Activated B cell treated with CpG ODN at 0.5 μM for 24 hours (primary cell): ENCODE data around the gene RABGEF1. TPM values are rescaled to one million over a fixed set of nuclear protein-coding genes. Genes with fewer than 3 reads are reported as not detected.
"Not testable (repeated sequence)": the region's sequence is repeated elsewhere in the genome, so short reads cannot be mapped to it uniquely, and the experiment has no call there.

ENCODE experiments used
- ATAC-seq: fragments of 200-7000 bp; cut with Tn5 transposase; one replicate; pipeline ENCODE4 v1.10.0; 2021; ENCODE audit warnings: low read depth, mild to moderate bottlenecking, moderate library complexity
- CTCF ChIA-PET: fragments of 350-600 bp; sonication (Branson Sonifier 250); formaldehyde crosslinking; loops from one replicate; lab custom pipeline; 2021; ENCODE audit warnings: antibody characterized with exemption; lab: Charles Lee
- POLR2A ChIA-PET: fragments of 350-600 bp; sonication (Branson Sonifier 250); formaldehyde crosslinking; loops from one replicate; lab custom pipeline; 2021; ENCODE audit warnings: antibody characterized with exemption; lab: Charles Lee
- DNase-seq: peaks from one replicate; pipeline ENCODE4 v3.0.0; 2022
- H3K27ac Mint-ChIP-seq: one replicate; pipeline ENCODE4 v1.8.0; 2020; ENCODE audit warnings: mixed read lengths
- H3K27me3 Mint-ChIP-seq: one replicate; pipeline ENCODE4 v1.8.0; 2021; ENCODE audit warnings: mixed read lengths
- H3K36me3 Mint-ChIP-seq: one replicate; pipeline ENCODE4 v1.8.0; 2021; ENCODE audit warnings: low read depth, mixed read lengths
- H3K4me1 Mint-ChIP-seq: one replicate; pipeline ENCODE4 v1.8.0; 2021; ENCODE audit warnings: mixed read lengths
- H3K4me3 Mint-ChIP-seq: one replicate; pipeline ENCODE4 v1.8.0; 2020; ENCODE audit warnings: mild to moderate bottlenecking, mixed read lengths
- H3K9me3 Mint-ChIP-seq: one replicate; pipeline ENCODE4 v1.8.0; 2020; ENCODE audit warnings: mixed read lengths
- intact Hi-C: fragments of 100-400 bp; cut with micrococcal nuclease; formaldehyde crosslinking; loops from one replicate; pipeline ENCODE4 v1.15.1; 2024
- total RNA-seq: library from RNA; stranded (reverse); gene quantifications from 2 replicates; pipeline ENCODE4 v1.2.3, GENCODE V29; 2022
- TF ChIP-seq, protein P1 (sequence below): fragments of 200-600 bp; IDR thresholded peaks from one replicate; pipeline ENCODE4 v1.8.0; 2022; ENCODE audit warnings: antibody characterized with exemption, mild to moderate bottlenecking

The RABGEF1 gene
- total RNA-seq, 1 donor from 2014 or later: 19.7 TPM

GRCh38 chr7:66810716-66811115 lies 70.2 kb downstream of the RABGEF1 start:
- TF ChIP-seq, protein P1, sequence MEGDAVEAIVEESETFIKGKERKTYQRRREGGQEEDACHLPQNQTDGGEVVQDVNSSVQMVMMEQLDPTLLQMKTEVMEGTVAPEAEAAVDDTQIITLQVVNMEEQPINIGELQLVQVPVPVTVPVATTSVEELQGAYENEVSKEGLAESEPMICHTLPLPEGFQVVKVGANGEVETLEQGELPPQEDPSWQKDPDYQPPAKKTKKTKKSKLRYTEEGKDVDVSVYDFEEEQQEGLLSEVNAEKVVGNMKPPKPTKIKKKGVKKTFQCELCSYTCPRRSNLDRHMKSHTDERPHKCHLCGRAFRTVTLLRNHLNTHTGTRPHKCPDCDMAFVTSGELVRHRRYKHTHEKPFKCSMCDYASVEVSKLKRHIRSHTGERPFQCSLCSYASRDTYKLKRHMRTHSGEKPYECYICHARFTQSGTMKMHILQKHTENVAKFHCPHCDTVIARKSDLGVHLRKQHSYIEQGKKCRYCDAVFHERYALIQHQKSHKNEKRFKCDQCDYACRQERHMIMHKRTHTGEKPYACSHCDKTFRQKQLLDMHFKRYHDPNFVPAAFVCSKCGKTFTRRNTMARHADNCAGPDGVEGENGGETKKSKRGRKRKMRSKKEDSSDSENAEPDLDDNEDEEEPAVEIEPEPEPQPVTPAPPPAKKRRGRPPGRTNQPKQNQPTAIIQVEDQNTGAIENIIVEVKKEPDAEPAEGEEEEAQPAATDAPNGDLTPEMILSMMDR: no peak
- peaks cover 5% of the 10 kb centered on the region for H3K4me1 Mint-ChIP-seq
- no peak overlapping the region for H3K27ac Mint-ChIP-seq
- POLR2A ChIA-PET: no interaction called here
- no peak overlapping the region for H3K4me3 Mint-ChIP-seq
- H3K36me3 Mint-ChIP-seq: peaks cover 66% of the 10 kb centered on the region
- intact Hi-C loops: no loop called here
- CTCF ChIA-PET: no interaction called here
- ATAC-seq (no peak), DNase-seq (no peak)
- H3K9me3 Mint-ChIP-seq: no peaks in the 10 kb centered on the region
- H3K27me3 Mint-ChIP-seq: no peaks in the 10 kb centered on the region

- H3K27me3 Mint-ChIP-seq, POLR2A ChIA-PET, H3K27ac Mint-ChIP-seq, intact Hi-C loops, H3K4me3 Mint-ChIP-seq, CTCF ChIA-PET, ATAC-seq, H3K9me3 Mint-ChIP-seq, DNase-seq: not testable (repeated sequence)
- Mint-ChIP-seq H3K36me3 (peaks cover 23% of the 10 kb centered on the region), H3K4me1 (peaks cover 14% of the 10 kb centered on the region)
Observed at GRCh38 chr7:66815186-66815875, 74.8 kb downstream of the RABGEF1 start.

DNA sequence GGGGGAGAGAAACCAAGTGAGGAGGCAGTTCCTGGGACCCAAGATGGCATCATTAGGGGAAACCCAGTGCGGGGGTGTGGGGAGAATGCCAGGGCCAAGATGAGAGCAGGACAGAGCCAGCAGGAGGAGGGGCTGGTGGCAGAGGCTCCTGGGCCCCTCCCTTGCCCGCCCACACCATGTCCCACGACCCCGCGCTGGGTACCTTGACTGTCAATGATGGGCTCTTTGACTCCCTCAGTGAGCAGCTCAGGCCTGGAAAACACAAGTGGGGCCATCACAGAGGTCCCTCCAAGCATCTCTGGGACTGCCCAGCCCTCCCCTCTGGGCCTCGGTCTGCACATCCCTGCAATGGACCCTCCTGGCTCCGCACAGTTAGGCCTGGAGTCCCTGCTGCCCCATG lies 75.4 kb downstream of the RABGEF1 start:
- Mint-ChIP-seq H3K4me1 (peaks cover 14% of the 10 kb centered on the region), H3K4me3 (no peak overlapping the region), H3K27me3 (no peaks in the 10 kb centered on the region), H3K9me3 (no peaks in the 10 kb centered on the region), H3K36me3 (peaks cover 17% of the 10 kb centered on the region), H3K27ac (no peak overlapping the region)
- ATAC-seq (no peak), DNase-seq (no peak)
- CTCF ChIA-PET: no interaction called here
- POLR2A ChIA-PET: interaction anchor here (1.8 kb wide), 1 partner anchor 29 kb away, joined by 9 read pairs; no protein-coding TSS in a partner anchor
- intact Hi-C loops: no loop called here
- TF ChIP-seq, protein P1: no peak

DNA sequence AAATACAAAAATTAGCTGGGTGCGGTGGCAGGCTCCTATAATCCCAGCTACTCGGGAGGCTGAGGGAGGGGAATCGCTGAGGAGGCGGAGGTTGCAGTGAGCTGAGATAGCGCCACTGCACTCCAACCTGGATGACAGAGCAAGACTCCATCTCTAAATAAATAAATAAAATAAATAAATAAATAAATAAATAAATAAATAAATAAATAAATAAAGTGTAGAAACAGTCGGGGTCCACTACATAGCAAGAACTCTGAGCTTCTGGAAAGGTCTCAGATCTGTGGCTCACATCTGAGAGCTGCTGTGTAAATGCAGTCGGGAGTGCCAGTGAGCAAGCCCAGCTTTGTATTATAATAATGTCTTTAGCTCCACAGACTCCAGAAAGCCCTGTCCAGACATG lies 76.1 kb downstream of the RABGEF1 start:
- H3K4me3 Mint-ChIP-seq, H3K9me3 Mint-ChIP-seq, ATAC-seq, H3K27me3 Mint-ChIP-seq, intact Hi-C loops, CTCF ChIA-PET, DNase-seq, H3K27ac Mint-ChIP-seq: not testable (repeated sequence)
- H3K36me3 Mint-ChIP-seq: peaks cover 11% of the 10 kb centered on the region
- POLR2A ChIA-PET: interaction anchor here (0.6 to 1.8 kb wide), 2 partner anchors 23 to 28 kb away, joined by 3 to 9 read pairs; no protein-coding TSS in a partner anchor
- H3K4me1 Mint-ChIP-seq: peaks cover 14% of the 10 kb centered on the region

- POLR2A ChIA-PET: interaction anchor here (0.6 to 1.8 kb wide), 2 partner anchors 22 to 27 kb away, joined by 3 to 9 read pairs; no protein-coding TSS in a partner anchor
- H3K4me3 Mint-ChIP-seq, CTCF ChIA-PET: not testable (repeated sequence)
Observed at GRCh38 chr7:66817208-66817795, 76.8 kb downstream of the RABGEF1 start.

DNA sequence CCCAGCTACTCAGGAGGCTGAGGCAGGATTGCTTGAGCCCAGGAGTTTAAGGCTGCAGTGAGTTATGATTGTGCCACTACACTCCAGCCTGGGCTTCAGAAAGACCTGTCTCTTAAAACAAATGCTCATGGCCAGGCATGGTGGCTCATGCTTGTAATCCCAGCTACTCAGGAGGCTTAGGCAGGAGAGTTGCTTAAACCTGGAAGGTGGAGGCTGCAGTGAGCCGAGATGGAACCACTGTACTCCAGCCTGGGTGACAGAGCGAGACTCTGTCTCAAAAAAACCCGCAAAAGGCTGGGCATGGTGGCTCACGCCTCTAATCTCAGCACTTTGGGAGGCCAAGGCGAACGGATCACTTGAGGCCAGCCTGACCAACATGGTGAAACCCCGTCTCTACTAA lies 77.4 kb downstream of the RABGEF1 start:
- H3K27me3 Mint-ChIP-seq, CTCF ChIA-PET: not testable (repeated sequence)
- POLR2A ChIA-PET: interaction anchor here (1.8 kb wide), 1 partner anchor 27 kb away, joined by 9 read pairs; no protein-coding TSS in a partner anchor

More at GRCh38 chr7:66817208-66817795, 76.8 kb downstream of the RABGEF1 start:
- DNase-seq, intact Hi-C loops, H3K36me3 Mint-ChIP-seq, H3K27me3 Mint-ChIP-seq, H3K9me3 Mint-ChIP-seq: not testable (repeated sequence)
- Mint-ChIP-seq H3K27ac (peak overlapping the region; percentile 66), H3K4me1 (peaks cover 14% of the 10 kb centered on the region)
- peak; percentile 85 for ATAC-seq

GRCh38 chr7:66824041-66824440 lies 83.5 kb downstream of the RABGEF1 start:
- Mint-ChIP-seq H3K4me3 (no peak overlapping the region), H3K4me1 (no peaks in the 10 kb centered on the region), H3K9me3 (peaks cover 3% of the 10 kb centered on the region), H3K36me3 (no peaks in the 10 kb centered on the region), H3K27me3 (no peaks in the 10 kb centered on the region), H3K27ac (no peak overlapping the region)
- ATAC-seq (no peak), DNase-seq (no peak)
- POLR2A ChIA-PET: no interaction called here
- CTCF ChIA-PET: no interaction called here
- intact Hi-C loops: no loop called here
- TF ChIP-seq, protein P1: no peak

More for the DNA sequence above, 77.4 kb downstream of the RABGEF1 start:
- H3K4me3 Mint-ChIP-seq, ATAC-seq, H3K36me3 Mint-ChIP-seq, DNase-seq, H3K9me3 Mint-ChIP-seq, intact Hi-C loops: not testable (repeated sequence)
- H3K4me1 Mint-ChIP-seq: peaks cover 12% of the 10 kb centered on the region
- H3K27ac Mint-ChIP-seq: peak overlapping the region; percentile 66

GRCh38 chr7:66825538-66825937 lies 85.0 kb downstream of the RABGEF1 start:
- intact Hi-C loops: not testable (repeated sequence)

More at GRCh38 chr7:66825538-66825937, 85.0 kb downstream of the RABGEF1 start:
- H3K27ac Mint-ChIP-seq, H3K4me3 Mint-ChIP-seq, H3K27me3 Mint-ChIP-seq, DNase-seq, H3K4me1 Mint-ChIP-seq, POLR2A ChIA-PET, CTCF ChIA-PET, H3K9me3 Mint-ChIP-seq, H3K36me3 Mint-ChIP-seq: not testable (repeated sequence)
- ATAC-seq: peak; percentile 21
